GM19099 (cell line): ENCODE results near the gene ACSM4.

Experiments used
- POLR2A ChIP-seq: IDR thresholded peaks from 3 replicates; pipeline ENCODE4 v1.6.1; 2011; ENCODE audit warnings: low read depth; ENCODE audit not compliant: insufficient read length; ENCODE audit errors: extremely low read depth

Gene ACSM4

DNA sequence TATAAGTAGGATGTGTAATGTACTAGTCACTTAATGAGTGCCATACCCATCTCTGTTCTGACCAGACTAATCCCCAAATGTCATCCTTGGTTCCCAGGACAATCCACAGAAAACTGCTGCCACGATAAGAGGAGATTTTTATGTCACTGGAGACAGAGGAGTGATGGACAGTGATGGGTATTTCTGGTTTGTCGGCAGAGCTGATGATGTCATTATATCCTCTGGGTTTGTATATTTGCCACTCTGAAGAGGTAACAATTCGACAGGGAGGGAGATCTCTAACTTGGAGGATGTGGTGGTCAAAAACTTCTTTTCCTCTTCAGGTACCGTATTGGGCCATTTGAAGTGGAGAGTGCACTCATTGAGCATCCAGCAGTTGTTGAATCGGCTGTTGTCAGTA lies 20.3 kb downstream of the ACSM4 start:
- no peak for TF ChIP-seq POLR2A

DNA sequence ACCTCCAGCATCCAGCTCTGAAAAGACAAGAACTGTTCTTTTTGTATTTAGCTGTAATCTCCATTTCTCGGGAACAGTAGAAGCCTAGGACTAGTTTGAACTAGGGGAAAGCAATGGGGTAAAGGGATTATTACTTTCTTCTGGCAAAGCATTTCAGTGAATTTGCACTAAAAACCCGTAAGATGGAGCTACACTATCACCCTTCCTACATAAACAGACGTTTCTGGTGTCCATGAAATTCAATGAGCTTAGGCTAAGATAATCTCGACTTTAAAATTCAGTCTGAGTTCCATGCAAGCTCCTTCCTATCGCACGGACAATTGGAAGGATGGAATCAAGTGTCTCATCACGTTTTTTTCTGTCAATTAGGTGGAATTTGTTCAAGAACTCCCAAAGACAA lies 24.0 kb downstream of the ACSM4 start:
- TF ChIP-seq POLR2A = no peak

DNA sequence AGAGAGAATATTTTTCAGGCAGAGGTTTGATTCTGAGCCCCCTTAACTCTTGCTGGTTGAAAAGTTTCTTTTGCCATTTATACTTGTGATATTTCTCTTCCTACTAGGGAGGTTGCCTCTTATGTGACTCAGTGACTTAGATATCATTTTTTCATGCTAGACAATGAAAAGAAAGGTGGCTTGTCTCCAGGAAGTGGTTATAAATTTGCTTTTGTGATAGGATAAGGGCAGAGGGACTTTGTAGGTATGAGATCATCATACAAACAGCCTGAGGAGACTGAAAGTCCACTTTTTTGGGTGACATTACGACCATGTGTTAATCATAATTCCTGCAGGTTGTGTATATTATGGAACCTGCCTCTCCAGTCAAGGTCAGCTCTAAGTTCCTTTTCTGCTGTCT lies 35.8 kb downstream of the ACSM4 start:
- no peak for TF ChIP-seq POLR2A

DNA sequence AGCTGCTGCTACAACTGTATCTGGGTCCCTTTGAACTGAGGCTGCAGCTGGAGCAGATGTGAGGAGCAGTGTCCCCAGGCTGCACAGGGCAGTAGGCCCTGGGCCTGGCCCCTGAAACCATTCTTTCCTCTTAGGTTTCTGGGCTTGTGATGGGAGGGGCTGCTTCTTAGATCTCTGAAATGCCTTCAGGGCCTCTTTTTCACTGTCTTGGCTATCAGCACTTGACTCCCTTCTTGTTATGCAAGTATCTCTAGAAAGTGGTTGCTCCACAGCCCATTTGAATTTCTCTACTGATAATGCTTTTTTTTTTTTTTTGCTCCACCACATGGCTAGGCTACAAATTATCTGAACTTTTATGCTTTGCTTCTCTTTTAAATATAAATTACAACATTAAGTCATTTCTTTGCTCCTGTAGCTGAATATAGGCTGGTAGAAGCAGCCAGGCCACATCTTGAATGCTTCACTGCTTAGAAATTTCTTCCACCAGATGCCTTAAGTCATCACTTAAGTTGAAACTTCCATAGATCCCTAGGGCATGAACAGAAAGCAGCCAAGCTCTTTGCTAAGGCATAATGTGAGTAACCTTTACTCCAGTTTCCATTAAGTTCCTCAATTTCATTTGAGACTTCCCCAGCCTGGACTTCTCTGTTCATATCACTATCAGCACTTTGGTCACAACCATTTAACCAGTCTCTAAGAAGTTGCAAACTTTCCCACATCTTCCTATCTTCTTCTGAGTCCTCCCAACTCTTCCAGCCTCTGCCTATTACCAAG lies 41.1 kb downstream of the ACSM4 start:
- no peak for TF ChIP-seq POLR2A

DNA sequence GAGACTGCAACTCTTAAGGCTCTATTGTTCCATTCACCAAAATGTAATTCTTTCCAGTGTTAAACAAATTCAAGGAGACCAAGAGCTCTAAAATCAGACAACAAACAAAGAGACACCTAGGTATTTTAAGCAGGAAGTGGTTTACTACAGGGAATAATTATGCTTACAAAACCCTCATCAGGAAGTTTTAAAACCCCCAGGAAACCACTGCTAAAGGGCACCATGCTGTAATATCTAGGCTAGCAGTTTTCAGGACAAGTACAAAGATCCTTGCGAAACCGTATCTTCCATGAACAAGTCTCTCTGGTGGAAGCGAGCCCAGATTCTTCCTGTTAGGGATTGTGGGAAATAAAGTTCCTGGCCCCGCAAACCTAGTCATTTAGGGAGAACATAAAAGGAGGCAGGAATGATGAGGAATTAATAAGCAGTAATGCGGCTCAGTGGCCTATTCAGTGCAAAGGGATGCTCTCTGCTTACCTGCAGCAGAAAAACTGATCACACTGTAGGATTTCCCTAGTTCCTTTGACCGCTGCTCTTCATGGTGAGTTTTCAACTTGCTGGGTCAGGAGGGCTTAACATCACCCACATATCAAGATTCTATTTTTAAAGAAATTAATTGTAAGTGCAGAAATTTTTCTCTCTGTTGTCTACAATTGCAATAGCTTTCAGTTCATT lies 42.8 kb downstream of the ACSM4 start:
- TF ChIP-seq POLR2A = no peak

DNA sequence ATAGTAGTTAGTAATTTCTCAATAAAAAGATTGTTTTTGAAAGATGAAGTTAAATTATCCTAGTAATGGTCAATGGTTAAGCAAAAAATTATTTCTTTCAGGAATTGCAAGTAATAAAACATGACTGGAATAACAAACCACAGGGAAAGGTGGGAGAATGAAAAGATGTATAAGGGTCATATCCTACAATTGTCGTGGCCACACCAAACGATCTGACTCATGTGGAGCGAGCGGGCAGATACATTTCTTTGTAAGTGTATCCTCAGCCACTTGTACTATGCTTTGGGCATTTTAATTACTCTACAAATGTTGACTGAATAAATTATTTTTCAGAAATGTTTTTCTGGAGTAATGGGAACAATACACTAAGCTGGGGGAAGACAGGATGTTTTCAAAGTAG lies 45.5 kb downstream of the ACSM4 start:
- no peak for TF ChIP-seq POLR2A

DNA sequence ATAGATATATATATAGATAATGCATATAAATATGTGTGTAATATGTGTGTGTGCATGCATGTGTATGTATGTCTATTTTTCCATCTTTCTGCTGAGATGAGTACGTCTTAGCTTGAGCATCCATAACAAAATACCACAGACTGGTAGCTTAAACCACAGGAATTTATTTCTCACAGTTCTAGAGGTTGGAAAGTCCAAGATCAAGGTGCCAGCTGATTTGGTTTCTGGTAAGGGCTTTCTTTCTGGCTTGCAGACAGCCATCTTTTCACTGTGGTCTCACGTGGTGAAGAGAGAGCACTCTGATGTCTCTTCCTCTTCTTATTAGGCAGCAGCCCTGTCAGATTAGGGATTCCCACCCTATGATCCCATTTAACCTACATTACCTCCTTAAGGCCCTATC lies 47.3 kb downstream of the ACSM4 start:
- no peak for TF ChIP-seq POLR2A

DNA sequence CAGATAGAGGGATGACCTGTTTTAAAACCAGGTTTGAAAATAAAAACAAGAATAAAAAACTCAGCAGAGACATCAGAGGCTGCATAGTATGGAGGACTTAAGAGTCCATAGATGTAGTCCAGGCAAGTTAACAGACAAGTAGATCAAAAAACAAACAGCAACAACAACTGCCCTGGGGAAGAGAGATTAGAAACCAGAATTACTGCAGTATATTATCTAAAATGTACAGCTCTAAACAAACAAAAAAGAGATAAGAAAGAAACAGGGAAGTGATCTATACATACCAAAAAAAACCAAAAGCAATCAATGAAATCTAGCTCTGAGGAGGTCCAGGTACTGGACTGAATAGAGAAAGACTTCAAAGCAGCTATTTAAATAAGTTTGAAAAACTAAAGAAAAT lies 48.8 kb downstream of the ACSM4 start:
- no peak for TF ChIP-seq POLR2A

DNA sequence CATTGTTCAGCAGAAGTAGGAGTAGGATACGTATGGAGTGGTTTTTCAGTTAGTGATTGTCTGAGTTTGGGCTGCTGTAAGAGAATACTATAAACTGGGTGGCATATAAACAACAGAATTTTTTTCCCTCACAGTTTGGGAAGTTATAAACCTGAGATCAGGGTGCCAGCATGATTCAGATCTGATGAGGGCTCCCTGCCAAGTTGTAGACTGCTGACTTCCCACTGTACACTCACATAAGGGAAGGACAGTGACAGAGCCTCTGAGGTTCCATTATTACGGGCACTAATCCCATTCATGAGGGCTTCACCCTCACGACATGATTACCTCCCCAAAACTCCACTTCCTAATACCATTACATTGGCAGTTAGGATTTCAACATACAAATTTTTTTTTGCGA lies 50.7 kb downstream of the ACSM4 start:
- no peak for TF ChIP-seq POLR2A

DNA sequence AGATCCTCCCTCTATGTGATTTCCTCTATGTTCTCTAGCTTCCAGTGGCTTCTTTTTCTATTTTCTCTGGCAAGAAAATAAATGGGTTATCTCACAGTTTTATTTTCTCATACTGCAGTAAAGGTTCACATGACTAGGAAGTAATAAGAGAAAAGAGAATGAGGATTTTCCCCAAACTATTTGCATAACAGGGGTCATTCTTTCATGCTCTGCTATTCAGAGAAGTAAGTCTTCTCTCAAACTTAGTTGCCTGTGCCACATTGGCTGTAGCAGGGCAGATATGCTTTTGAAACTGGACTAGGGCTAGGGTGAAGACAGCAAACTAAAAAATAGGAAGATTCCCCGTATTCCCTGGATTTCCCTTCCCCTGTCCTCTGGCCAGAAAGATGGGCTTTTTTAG lies 57.4 kb downstream of the ACSM4 start:
- TF ChIP-seq POLR2A = no peak

DNA sequence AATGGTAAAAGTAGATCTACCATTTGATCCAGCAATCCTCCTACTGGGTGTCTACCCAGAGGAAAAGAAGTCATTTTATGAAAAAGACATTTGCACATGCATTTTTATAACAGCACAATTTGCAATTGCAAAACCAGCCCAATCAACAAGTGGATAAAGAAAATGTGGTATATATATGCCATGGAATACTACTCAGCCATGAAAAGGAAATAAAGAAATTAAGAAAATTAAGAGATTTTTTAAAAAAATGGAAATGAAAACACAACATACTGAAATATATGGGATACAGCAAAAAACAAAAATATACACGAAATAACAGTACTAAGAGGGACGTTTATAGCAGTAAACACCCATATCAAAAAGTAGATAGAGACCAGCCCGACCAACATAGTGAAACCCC lies 58.9 kb downstream of the ACSM4 start:
- no peak for TF ChIP-seq POLR2A

DNA sequence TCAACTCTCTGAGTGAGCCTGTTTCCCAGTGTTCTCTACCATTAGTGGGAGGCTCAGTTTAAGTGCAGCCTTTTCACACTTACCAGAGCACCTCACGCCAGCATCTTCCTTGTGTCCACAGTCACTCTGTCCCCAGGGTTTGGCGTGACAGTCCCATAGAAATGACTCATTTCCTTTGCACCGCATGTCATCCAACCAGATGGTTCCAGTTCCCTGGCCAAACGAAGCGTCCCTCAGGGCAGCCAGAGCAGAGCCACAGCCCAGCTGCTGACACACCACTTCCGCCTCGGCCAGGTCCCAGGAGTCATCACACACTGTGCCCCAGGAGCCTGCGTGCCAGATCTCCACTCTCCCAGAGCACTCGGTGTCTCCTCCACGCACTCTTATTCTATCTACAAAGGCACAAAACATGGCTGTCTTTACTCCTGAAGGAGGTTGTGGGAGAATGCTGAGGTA lies 65.4 kb downstream of the ACSM4 start:
- peak; percentile 49 for TF ChIP-seq POLR2A

DNA sequence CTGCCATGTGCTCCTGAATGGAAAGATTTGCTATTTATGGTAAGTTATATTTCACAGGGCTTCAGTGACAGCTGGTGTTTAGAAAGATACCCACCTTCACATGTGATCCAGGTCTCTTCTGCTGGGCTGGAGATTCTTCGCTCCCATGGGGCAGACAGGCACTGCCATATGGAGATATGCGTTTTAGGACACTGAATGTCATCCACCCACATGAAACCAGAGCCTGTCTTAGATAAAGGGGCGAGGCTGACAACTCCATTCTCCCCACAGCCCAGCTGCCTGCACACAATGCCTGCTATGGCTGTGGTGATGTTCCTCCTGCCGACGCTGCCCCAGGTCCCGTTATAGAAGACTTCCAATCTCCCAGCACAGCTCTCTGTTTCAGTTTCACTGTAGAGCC lies 69.4 kb downstream of the ACSM4 start:
- TF ChIP-seq POLR2A = no peak

DNA sequence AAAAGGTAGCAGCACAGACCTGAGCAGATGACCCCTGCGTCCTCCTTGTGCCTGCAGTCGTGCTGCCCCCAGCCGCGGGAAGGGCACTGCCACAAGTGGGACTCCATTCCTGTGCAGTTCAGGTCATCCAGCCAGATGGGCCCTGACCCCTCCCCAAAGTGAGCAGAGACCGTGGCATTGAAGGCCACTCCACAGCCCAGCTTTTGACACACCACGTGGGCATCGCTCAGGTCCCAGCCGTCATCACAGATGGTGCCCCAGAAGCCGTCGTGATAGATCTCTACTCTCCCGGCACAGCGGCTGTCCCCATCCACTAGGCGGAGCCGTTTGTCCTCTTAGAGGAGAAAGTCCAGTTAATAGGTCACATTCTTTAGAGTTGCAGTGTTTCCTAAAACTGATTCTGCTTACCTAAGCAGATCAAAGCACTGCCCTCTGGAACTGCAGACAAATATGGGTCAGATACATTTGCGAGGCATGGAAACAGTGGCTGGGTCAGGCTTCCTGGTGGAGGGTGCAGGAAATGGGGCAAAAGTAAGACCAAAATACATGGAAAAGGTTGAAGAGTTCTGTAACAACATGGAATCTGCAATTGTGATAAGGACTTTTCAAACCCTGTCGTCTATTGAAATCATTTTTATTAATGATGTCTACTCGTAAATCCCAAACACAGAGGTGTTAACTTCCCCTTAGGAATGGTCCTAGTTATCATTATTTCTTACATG lies 70.7 kb downstream of the ACSM4 start:
- TF ChIP-seq POLR2A = no peak

DNA sequence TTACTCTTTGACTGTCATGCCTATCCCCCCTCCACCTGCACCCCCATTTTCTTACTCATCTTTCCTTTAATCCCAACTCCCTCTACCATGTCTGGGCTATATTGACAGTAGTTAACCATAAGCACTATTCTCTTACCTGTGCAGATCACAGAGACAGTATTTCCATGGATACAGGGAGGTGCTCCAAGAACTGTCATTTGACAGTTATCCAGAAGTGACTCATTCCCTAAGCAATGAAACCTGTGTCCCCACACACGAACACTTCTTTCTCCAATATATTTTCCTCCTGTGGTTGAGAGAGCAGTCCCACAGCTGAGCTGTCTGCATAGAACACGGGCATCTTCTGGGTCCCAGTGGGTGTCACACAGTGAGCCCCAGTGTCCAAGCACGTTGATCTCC lies 71.3 kb downstream of the ACSM4 start:
- TF ChIP-seq POLR2A = no peak

DNA sequence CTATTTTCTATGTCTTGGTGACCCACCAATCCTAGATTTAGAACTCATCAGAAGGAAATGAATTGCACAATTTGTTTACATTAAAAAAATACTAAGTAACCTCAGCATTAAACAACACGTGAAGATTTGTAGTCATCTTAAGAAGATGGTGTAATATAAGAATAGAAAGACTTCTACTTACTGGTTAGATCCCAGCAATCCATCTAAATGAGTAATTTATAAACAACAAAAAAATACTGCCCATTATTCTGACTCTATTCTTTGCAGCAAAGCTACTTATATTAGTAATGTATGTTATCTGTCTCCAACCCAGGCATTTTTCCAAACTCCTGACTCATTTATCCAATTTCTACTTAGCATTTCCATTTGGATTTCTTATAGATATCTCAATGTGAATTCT lies 72.3 kb downstream of the ACSM4 start:
- TF ChIP-seq POLR2A = no peak
